ENCODE data around the gene ZNF530. TPM values are rescaled to one million over a fixed set of nuclear protein-coding genes. Genes with fewer than 3 reads are reported as not detected.

ZNF530 gene
- total and polyA plus RNA-seq, 2 experiments from 2014 or later, result 2.4 to 3.7 TPM

DNA sequence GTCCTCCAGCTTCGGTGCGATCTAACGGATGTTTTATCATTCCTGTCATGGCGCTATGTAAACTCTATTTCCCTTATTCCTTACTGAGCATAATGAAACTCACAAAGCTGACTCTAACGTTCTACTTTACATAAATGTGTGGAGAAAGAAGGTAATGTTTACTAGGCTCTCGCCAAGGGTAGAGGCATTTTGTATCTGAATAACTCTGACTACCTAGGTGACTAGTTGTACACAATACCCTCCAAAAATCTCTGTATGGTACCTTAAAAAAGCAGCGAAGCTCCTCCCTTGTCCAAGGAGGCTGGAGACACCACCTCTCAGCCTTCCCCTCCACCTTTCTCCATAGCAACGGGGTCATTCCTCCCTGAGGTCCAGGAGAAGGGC is 316 bp upstream of the ZNF530 start:
- Histone ChIP-seq H3F3A (ENCODE audit: insufficient read depth) (no peaks in the 10 kb centered on the region), H3K4me1 (ENCODE audit: insufficient read depth) (no peaks in the 10 kb centered on the region), H3K79me2 (ENCODE audit: insufficient read depth) (peaks cover 35% of the 10 kb centered on the region), H3K9me3 (ENCODE audit: low read depth) (no peaks in the 10 kb centered on the region), H3K27ac (no peak overlapping the region), H3K36me3 (ENCODE audit: low read depth) (no peaks in the 10 kb centered on the region), H3K27me3 (replicated peaks; ENCODE audit: insufficient read depth) (no peaks in the 10 kb centered on the region), H4K20me1 (ENCODE audit: insufficient read depth) (no peaks in the 10 kb centered on the region), H3K4me2 (ENCODE audit: unreplicated experiment) (peak overlapping the region; percentile 79), H3K4me3 (peak overlapping the region; percentile 86), H3K9ac (no peak overlapping the region), H3K9me2 (ENCODE audit: insufficient read depth) (no peaks in the 10 kb centered on the region), H2AFZ (peak overlapping the region; percentile 94)
- in situ Hi-C loops (cut with MboI), result no loop called here
- no peak for DNase-seq
- no peak for TF ChIP-seq EZH2 (IDR thresholded peaks at IDR 0.05; ENCODE audit: insufficient read depth, poor library complexity, severe bottlenecking)
- TF ChIP-seq EZH2phosphoT487 (IDR thresholded peaks at IDR 0.05; ENCODE audit: insufficient read depth, low read depth), result no peak
- 56 to 58% methylated on average over 8 of the region's 8 CpGs for WGBS, 2 experiments (ENCODE audit: low coverage in 1 of 2, low lambda C conversion rate in 2 of 2, missing lambda C conversion rate in 2 of 2)

GRCh38 chr19:57606931-57607330 is 7.2 kb downstream of the ZNF530 start:
- no peak overlapping the region for H3K4me2 ChIP-seq (ENCODE audit: unreplicated experiment)
- in situ Hi-C loops (cut with MboI), result no loop called here
- WGBS, 2 experiments (ENCODE audit: low coverage in 1 of 2, low lambda C conversion rate in 2 of 2, missing lambda C conversion rate in 2 of 2), result 96 to 98% methylated on average over 5 of the region's 5 CpGs
- no peak overlapping the region for H2AFZ ChIP-seq
- no peak for DNase-seq
- no peaks in the 10 kb centered on the region for H3K4me1 ChIP-seq (ENCODE audit: insufficient read depth)
- H3F3A ChIP-seq (ENCODE audit: insufficient read depth), result no peaks in the 10 kb centered on the region
- H3K36me3 ChIP-seq (ENCODE audit: low read depth), result 0 out of 2 replicates have a peak, but pooled peaks cover 3% of the 10 kb centered on the region
- H3K79me2 ChIP-seq (ENCODE audit: insufficient read depth), result peaks cover 14% of the 10 kb centered on the region
- H3K9ac ChIP-seq, result no peak overlapping the region
- H3K27ac ChIP-seq, result no peak overlapping the region
- no peaks in the 10 kb centered on the region for H3K27me3 ChIP-seq (replicated peaks; ENCODE audit: insufficient read depth)
- TF ChIP-seq EZH2 (IDR thresholded peaks at IDR 0.05; ENCODE audit: insufficient read depth, poor library complexity, severe bottlenecking) (no peak), EZH2phosphoT487 (IDR thresholded peaks at IDR 0.05; ENCODE audit: insufficient read depth, low read depth) (no peak)
- H3K9me2 ChIP-seq (ENCODE audit: insufficient read depth), result no peaks in the 10 kb centered on the region
- no peaks in the 10 kb centered on the region for H4K20me1 ChIP-seq (ENCODE audit: insufficient read depth)
- no peaks in the 10 kb centered on the region for H3K9me3 ChIP-seq (ENCODE audit: low read depth)
- H3K4me3 ChIP-seq, result no peak overlapping the region

- Histone ChIP-seq H3K27me3 (replicated peaks; ENCODE audit: insufficient read depth) (no peaks in the 10 kb centered on the region), H3K4me2 (ENCODE audit: unreplicated experiment) (no peak overlapping the region), H2AFZ (no peak overlapping the region), H3F3A (ENCODE audit: insufficient read depth) (no peaks in the 10 kb centered on the region), H3K36me3 (ENCODE audit: low read depth) (peaks cover 6% of the 10 kb centered on the region), H3K27ac (no peak overlapping the region), H3K79me2 (ENCODE audit: insufficient read depth) (peaks cover 27% of the 10 kb centered on the region), H3K9me2 (ENCODE audit: insufficient read depth) (no peaks in the 10 kb centered on the region), H4K20me1 (ENCODE audit: insufficient read depth) (no peaks in the 10 kb centered on the region), H3K4me3 (no peak overlapping the region), H3K4me1 (ENCODE audit: insufficient read depth) (no peaks in the 10 kb centered on the region), H3K9ac (no peak overlapping the region), H3K9me3 (ENCODE audit: low read depth) (no peaks in the 10 kb centered on the region)
- no peak for DNase-seq
- no peak for TF ChIP-seq EZH2 (IDR thresholded peaks at IDR 0.05; ENCODE audit: insufficient read depth, poor library complexity, severe bottlenecking)
- TF ChIP-seq EZH2phosphoT487 (IDR thresholded peaks at IDR 0.05; ENCODE audit: insufficient read depth, low read depth), result no peak
- in situ Hi-C loops (cut with MboI), result no loop called here
- WGBS, 2 experiments (ENCODE audit: low coverage in 1 of 2, low lambda C conversion rate in 2 of 2, missing lambda C conversion rate in 2 of 2), result 98% methylated on average over 4 of the region's 4 CpGs
These were observed 11.4 kb downstream of the ZNF530 start for GRCh38 chr19:57611113-57611512.

DNA sequence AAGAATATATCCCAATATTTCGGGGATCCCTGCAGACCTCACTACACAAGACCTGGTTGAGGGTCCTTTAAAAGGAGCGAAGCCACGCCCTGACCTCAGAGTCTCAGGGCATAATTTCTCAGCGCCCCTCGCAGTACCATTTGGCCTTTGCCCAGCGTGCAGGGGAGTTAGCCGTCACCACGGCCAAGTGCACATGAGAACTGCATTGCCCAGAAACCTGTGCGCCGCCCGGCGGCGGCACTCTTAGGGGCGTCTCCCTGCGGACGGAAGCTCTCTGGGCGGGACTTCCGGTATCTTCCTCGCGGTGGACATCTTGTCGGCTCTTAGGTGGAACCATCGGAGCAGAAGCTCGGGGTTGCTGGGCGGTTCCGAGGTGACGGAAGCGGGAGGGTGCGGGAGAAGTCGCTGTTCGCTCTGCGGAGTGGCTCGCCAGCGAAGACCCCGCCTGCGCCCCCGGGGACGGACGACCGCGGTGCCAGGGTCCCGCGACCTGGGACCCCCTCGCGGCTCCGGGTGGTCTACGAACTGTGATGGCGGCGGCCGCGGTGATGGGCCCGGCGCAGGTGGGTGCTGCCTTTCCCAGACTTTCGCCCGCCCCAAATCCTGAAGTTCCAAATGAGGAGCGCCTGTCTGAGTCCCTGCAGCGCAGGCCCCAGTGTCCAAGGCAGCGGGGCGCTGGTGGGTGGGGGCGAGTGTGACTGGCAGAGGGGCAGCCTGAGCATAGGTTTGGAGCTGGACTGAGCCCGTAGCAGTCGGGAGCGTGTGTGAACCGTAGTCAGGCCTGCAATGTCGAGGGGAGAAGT is 14.5 kb downstream of the ZNF530 start, which contains the start of gene ZNF134:
Gene ZNF134 (plus strand): TSS at position 302 of the 803 bp plus-strand sequence. CDS start 5,227 bp downstream, outside the sequence.
- peaks cover 57% of the 10 kb centered on the region for H3K79me2 ChIP-seq (ENCODE audit: insufficient read depth)
- WGBS, 2 experiments (ENCODE audit: low coverage in 1 of 2, low lambda C conversion rate in 2 of 2, missing lambda C conversion rate in 2 of 2), result 2 to 3% methylated on average over 54 to 62 of the region's 64 CpGs

More for the DNA sequence above, 14.5 kb downstream of the ZNF530 start, which contains the start of gene ZNF134:
- in situ Hi-C loops (cut with MboI), result no loop called here
- H3K9me2 ChIP-seq (ENCODE audit: insufficient read depth), result no peaks in the 10 kb centered on the region
- peak within 1 kb of the TSS; percentile 88 for H3K9ac ChIP-seq
- no peaks in the 10 kb centered on the region for H3K9me3 ChIP-seq (ENCODE audit: low read depth)
- peak within 1 kb of the TSS; percentile 60 for H3K4me2 ChIP-seq (ENCODE audit: unreplicated experiment)
- H3K4me1 ChIP-seq (ENCODE audit: insufficient read depth), result no peaks in the 10 kb centered on the region
- H2AFZ ChIP-seq, result peak within 1 kb of the TSS; percentile 93
- peaks cover 19% of the 10 kb centered on the region for H3K36me3 ChIP-seq (ENCODE audit: low read depth)
- peak; percentile 97 for DNase-seq
- peak within 1 kb of the TSS; percentile 90 for H3K4me3 ChIP-seq
- H4K20me1 ChIP-seq (ENCODE audit: insufficient read depth), result no peaks in the 10 kb centered on the region
- no peak for TF ChIP-seq EZH2 (IDR thresholded peaks at IDR 0.05; ENCODE audit: insufficient read depth, poor library complexity, severe bottlenecking)
- no peak for TF ChIP-seq EZH2phosphoT487 (IDR thresholded peaks at IDR 0.05; ENCODE audit: insufficient read depth, low read depth)
- no peaks in the 10 kb centered on the region for H3F3A ChIP-seq (ENCODE audit: insufficient read depth)
- H3K27ac ChIP-seq, result peak within 1 kb of the TSS; percentile 16; the same call in 1 of the 2 replicates
- H3K27me3 ChIP-seq (replicated peaks; ENCODE audit: insufficient read depth), result no peaks in the 10 kb centered on the region
